ENCODE data around the gene ARF6. TPM values are rescaled to one million over a fixed set of nuclear protein-coding genes. Genes with fewer than 3 reads are reported as not detected.
A peak's percentile ranks its signal among the peaks of the same experiment; 100 is the strongest.

ARF6 gene
- 33.1 to 65.0 TPM (median 53.4 TPM) in 3 replicates for polyA plus RNA-seq
- 98.0 TPM for polyA plus RNA-seq (2011; ENCODE audit: low read depth)
- polyA plus RNA-seq (2011; cell fraction: cytosol; rRNA removed) = 42.6 and 47.5 TPM in 2 replicates
- 32.9 and 33.8 TPM in 2 replicates for polyA plus RNA-seq (2011; cell fraction: nucleus; rRNA removed)
- 76.5 and 84.7 TPM in 2 replicates for polyA plus RNA-seq (2012; ENCODE audit: low replicate concordance)
- 41.0 to 92.7 TPM (median 49.6 TPM) in 3 replicates for polyA minus RNA-seq
- 44.9 TPM for polyA minus RNA-seq (2011; cell fraction: cytosol; rRNA and poly(A)+ RNA removed)
- 16.6 and 25.8 TPM in 2 replicates for polyA minus RNA-seq (2011; cell fraction: nucleus; rRNA and poly(A)+ RNA removed)

- TF ChIP-seq CTCF (optimal IDR thresholded peaks at IDR 0.05 in 1 of 3, IDR thresholded peaks at IDR 0.05 in 1 of 3, conservative IDR thresholded peaks at IDR 0.05 in 1 of 3; ENCODE audit: extremely low read depth in 1 of 3, insufficient read depth in 2 of 3, low read length in 3 of 3) (peak in 1 of 3 experiments; percentile 29), EZH2 (IDR thresholded peaks at IDR 0.05; ENCODE audit: low read length) (no peak)
- Histone ChIP-seq H3K36me3 (ENCODE audit: control insufficient read depth in 2 of 2, extremely low read depth in 1 of 2, insufficient read depth in 2 of 2, low read length in 2 of 2) (peaks cover 3 to 18% of the 10 kb centered on the region in 2 experiments), H3K4me3 (ENCODE audit: control insufficient read depth in 2 of 3, extremely low read depth in 1 of 3, insufficient read depth in 2 of 3, low read depth in 1 of 3, low read length in 3 of 3) (peak within 1 kb of the TSS; percentile 94 to 97 (median 96)), H3K79me2 (ENCODE audit: control insufficient read depth, insufficient read depth, low read length) (peaks cover 51% of the 10 kb centered on the region), H3K4me2 (ENCODE audit: control insufficient read depth, extremely low read depth, insufficient read depth, low read depth, low read length) (peak within 1 kb of the TSS; percentile 75), H3K9me3 (ENCODE audit: control insufficient read depth, low read depth, low read length) (no peaks in the 10 kb centered on the region), H3K27ac (ENCODE audit: control insufficient read depth, insufficient read depth, low read length) (peak within 1 kb of the TSS; percentile 81), H3K27me3 (ENCODE audit: control insufficient read depth, extremely low read depth, insufficient read depth, low read length) (no peaks in the 10 kb centered on the region), H2AFZ (ENCODE audit: control insufficient read depth, low read length) (peak within 1 kb of the TSS; percentile 83), H4K20me1 (ENCODE audit: control insufficient read depth, extremely low read depth, insufficient read depth, low read length) (no peaks in the 10 kb centered on the region), H3K4me1 (ENCODE audit: control insufficient read depth, extremely low read depth, insufficient read depth, low read length) (peaks cover 14% of the 10 kb centered on the region), H3K9ac (ENCODE audit: control insufficient read depth, extremely low read depth, insufficient read depth, low read length) (peak within 1 kb of the TSS; percentile 91), H3K9me1 (ENCODE audit: control insufficient read depth, extremely low read depth, insufficient read depth, low read length) (no peaks in the 10 kb centered on the region)
- dilution Hi-C loops (cut with MboI; ENCODE audit: extremely low pct_ligation_motif_present, low sequenced_read_pairs) = no loop called here
- DNase-seq (ENCODE audit: low read depth, low spot score) = no peak
- no peak for FAIRE-seq
These were observed at the start of gene ARF6 for GRCh38 chr14:49892636-49893308. TSS of gene ARF6 (plus strand) at chr14:49893082. CDS start at chr14:49893737, 655 bp downstream.

GRCh38 chr14:49849213-49849847 lies 43.6 kb upstream of the ARF6 start:
- no peak for DNase-seq (ENCODE audit: low read depth, low spot score)
- Histone ChIP-seq H3K36me3 (ENCODE audit: control insufficient read depth in 2 of 2, extremely low read depth in 1 of 2, insufficient read depth in 2 of 2, low read length in 2 of 2) (peaks cover 3 to 12% of the 10 kb centered on the region in 2 experiments), H3K79me2 (ENCODE audit: control insufficient read depth, insufficient read depth, low read length) (peaks cover 44% of the 10 kb centered on the region), H3K4me3 (ENCODE audit: control insufficient read depth in 2 of 3, extremely low read depth in 1 of 3, insufficient read depth in 2 of 3, low read depth in 1 of 3, low read length in 3 of 3) (no peak overlapping the region), H3K27me3 (ENCODE audit: control insufficient read depth, extremely low read depth, insufficient read depth, low read length) (no peaks in the 10 kb centered on the region), H4K20me1 (ENCODE audit: control insufficient read depth, extremely low read depth, insufficient read depth, low read length) (no peaks in the 10 kb centered on the region), H3K9me1 (ENCODE audit: control insufficient read depth, extremely low read depth, insufficient read depth, low read length) (no peaks in the 10 kb centered on the region), H3K27ac (ENCODE audit: control insufficient read depth, insufficient read depth, low read length) (no peak overlapping the region), H2AFZ (ENCODE audit: control insufficient read depth, low read length) (no peak overlapping the region), H3K9me3 (ENCODE audit: control insufficient read depth, low read depth, low read length) (no peaks in the 10 kb centered on the region), H3K4me2 (ENCODE audit: control insufficient read depth, extremely low read depth, insufficient read depth, low read depth, low read length) (no peak overlapping the region), H3K9ac (ENCODE audit: control insufficient read depth, extremely low read depth, insufficient read depth, low read length) (no peak overlapping the region), H3K4me1 (ENCODE audit: control insufficient read depth, extremely low read depth, insufficient read depth, low read length) (peaks cover 8% of the 10 kb centered on the region)
- no peak for TF ChIP-seq CTCF (optimal IDR thresholded peaks at IDR 0.05 in 1 of 3, IDR thresholded peaks at IDR 0.05 in 1 of 3, conservative IDR thresholded peaks at IDR 0.05 in 1 of 3; ENCODE audit: extremely low read depth in 1 of 3, insufficient read depth in 2 of 3, low read length in 3 of 3)
- no peak for TF ChIP-seq EZH2 (IDR thresholded peaks at IDR 0.05; ENCODE audit: low read length)
- FAIRE-seq = no peak
- dilution Hi-C loops (cut with MboI; ENCODE audit: extremely low pct_ligation_motif_present, low sequenced_read_pairs) = no loop called here

All from keratinocyte (primary cell).